ENCODE measurements around the gene JOSD2. TPM values are rescaled to one million over a fixed set of nuclear protein-coding genes. Genes with fewer than 3 reads are reported as not detected.

The JOSD2 gene
- total and polyA plus RNA-seq, 2 donors (not counting 3 experiments of a cell fraction or from before 2014, with no cell fraction given): 37.4 to 62.8 TPM

DNA sequence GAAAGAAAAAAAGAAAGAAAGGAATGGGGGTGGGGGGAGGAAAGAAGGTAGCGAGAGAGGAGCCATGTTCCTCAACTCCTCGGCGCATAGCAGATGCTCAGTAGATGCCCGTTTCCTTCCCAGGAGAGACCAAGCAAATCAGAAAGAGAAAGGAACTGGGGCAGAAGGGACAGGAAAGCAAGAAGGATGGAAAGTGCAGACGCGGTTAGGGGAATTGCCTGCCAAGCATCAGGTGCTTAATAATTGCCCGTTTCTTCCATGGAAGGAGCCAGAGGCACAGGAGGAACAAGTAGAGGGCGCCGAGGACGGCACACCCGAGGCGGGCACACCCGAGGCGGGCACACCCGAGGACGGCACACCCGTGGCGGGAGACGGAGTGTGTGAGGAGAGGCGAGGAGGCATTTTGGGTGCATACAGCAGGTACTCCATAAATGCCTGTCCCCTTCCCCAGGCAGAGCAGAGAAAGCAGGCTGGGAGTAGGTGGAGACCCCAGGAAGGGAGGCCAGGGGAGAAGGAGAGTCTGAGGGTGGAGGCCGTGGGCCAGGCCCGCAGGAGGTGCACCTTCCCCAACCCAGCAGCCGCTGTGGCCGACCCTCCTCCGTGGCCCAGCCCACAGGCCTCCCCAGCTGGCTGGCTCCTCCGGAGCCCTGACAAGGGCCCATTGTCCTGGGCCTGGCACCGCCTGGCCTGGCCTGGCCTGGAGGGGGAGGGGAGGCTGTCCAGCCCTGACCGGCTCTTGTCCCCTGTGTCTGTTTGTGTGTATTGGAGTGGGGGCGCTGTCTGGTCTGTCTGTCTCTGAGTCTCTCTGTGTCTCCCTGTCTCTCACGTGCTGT is 14.6 kb downstream of the JOSD2 start:
- Histone ChIP-seq H3K9me1 (replicated peaks; ENCODE audit: control insufficient read depth, extremely low read depth, insufficient read depth, low read length) (no peaks in the 10 kb centered on the region), H3K27me3 (ENCODE audit: control insufficient read depth in 2 of 2, insufficient read depth in 2 of 2, low read length in 2 of 2) (peaks cover 5 to 7% of the 10 kb centered on the region in 2 experiments), H3K4me3 (replicated peaks in 1 of 3; ENCODE audit: insufficient read depth in 1 of 3, low read depth in 1 of 3, low read length in 3 of 3) (no peak overlapping the region), H3K4me1 (ENCODE audit: control insufficient read depth, extremely low read depth, insufficient read depth, low read length) (no peaks in the 10 kb centered on the region), H3K36me3 (ENCODE audit: control insufficient read depth in 2 of 2, extremely low read depth in 1 of 2, insufficient read depth in 2 of 2, low read length in 2 of 2) (no peaks in the 10 kb centered on the region), H4K20me1 (replicated peaks; ENCODE audit: control insufficient read depth, extremely low read depth, insufficient read depth, low read length) (no peaks in the 10 kb centered on the region), H3K9me3 (replicated peaks; ENCODE audit: control insufficient read depth, insufficient read depth, low read length) (no peaks in the 10 kb centered on the region), H3K9ac (replicated peaks; ENCODE audit: extremely low read depth, insufficient read depth, low read length) (no peak overlapping the region), H3K79me2 (ENCODE audit: control insufficient read depth, insufficient read depth, low read length) (no peaks in the 10 kb centered on the region), H3K27ac (ENCODE audit: insufficient read depth, low read depth, low read length) (no peak overlapping the region), H3K4me2 (ENCODE audit: insufficient read depth, low read length) (no peak overlapping the region), H2AFZ (ENCODE audit: low read depth, low read length) (no peak overlapping the region)
- no TSS peak for BruUV-seq (replicated peaks)
- no peak for DNase-seq (ENCODE audit: low read depth, low spot score)
- TF ChIP-seq, protein P1, sequence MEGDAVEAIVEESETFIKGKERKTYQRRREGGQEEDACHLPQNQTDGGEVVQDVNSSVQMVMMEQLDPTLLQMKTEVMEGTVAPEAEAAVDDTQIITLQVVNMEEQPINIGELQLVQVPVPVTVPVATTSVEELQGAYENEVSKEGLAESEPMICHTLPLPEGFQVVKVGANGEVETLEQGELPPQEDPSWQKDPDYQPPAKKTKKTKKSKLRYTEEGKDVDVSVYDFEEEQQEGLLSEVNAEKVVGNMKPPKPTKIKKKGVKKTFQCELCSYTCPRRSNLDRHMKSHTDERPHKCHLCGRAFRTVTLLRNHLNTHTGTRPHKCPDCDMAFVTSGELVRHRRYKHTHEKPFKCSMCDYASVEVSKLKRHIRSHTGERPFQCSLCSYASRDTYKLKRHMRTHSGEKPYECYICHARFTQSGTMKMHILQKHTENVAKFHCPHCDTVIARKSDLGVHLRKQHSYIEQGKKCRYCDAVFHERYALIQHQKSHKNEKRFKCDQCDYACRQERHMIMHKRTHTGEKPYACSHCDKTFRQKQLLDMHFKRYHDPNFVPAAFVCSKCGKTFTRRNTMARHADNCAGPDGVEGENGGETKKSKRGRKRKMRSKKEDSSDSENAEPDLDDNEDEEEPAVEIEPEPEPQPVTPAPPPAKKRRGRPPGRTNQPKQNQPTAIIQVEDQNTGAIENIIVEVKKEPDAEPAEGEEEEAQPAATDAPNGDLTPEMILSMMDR (IDR thresholded peaks at IDR 0.05; ENCODE audit: extremely low read depth in 1 of 2, insufficient read depth in 1 of 2, low read depth in 1 of 2, low read length in 2 of 2): no peak
- TF ChIP-seq GATA2 (IDR thresholded peaks at IDR 0.05; ENCODE audit: insufficient read depth, insufficient read length, low read depth, low read length) (no peak), MAX (IDR thresholded peaks at IDR 0.05; ENCODE audit: insufficient read depth, insufficient read length) (no peak), JUN (IDR thresholded peaks at IDR 0.05; ENCODE audit: borderline replicate concordance, insufficient read depth, insufficient read length, low read depth) (no peak), EZH2 (IDR thresholded peaks at IDR 0.05; ENCODE audit: borderline replicate concordance, low read depth, low read length, severe bottlenecking) (no peak), POLR2AphosphoS5 (IDR thresholded peaks at IDR 0.05; ENCODE audit: insufficient read depth, low read depth, low read length) (no peak)
- dilution Hi-C loops (cut with MboI; ENCODE audit: extremely low pct_ligation_motif_present, low sequenced_read_pairs): no loop called here
- POLR2A ChIA-PET: no interaction called here
- intact Hi-C loops (cut with micrococcal nuclease): no loop called here
- CTCF ChIA-PET: interaction anchor here (1.2 kb wide), 1 partner anchor 10 kb away, joined by 3 read pairs; no protein-coding TSS in a partner anchor
- no peak for FAIRE-seq

Data from endothelial cell of umbilical vein (primary cell).